ENCODE results near the gene OR52J3. TPM values are rescaled to one million over a fixed set of nuclear protein-coding genes. Genes with fewer than 3 reads are reported as not detected.

The OR52J3 gene
- polyA plus RNA-seq, 3 donors, result not detected

DNA sequence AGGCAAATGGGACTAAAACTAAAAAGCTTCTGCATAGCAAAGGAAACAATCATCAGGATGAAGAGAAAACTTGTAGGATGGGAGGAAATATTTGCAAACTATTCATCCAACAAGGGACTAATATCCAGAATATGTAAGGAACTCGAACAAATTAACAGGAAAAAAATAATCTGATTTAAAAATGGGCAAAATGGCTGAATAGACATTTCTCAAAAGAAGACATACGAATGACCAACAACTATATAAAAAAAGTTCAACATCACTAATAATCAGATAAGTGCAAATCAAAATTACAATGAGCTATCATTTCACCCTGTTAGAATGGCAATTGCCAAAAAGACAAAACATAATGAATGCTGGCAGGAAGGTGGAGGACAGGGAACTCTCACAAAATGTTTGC is 35.1 kb downstream of the OR52J3 start:
- Histone ChIP-seq H4K20me1 (ENCODE audit: insufficient read depth, low read length) (no peaks in the 10 kb centered on the region), H3K27me3 (ENCODE audit: control insufficient read depth in 2 of 2, insufficient read depth in 2 of 2, low read length in 2 of 2) (no peaks in the 10 kb centered on the region), H3K9ac (ENCODE audit: insufficient read depth, low read length, poor library complexity, severe bottlenecking) (no peak overlapping the region), H3K9me3 (replicated peaks in 1 of 2; ENCODE audit: control insufficient read depth in 1 of 2, insufficient read depth in 1 of 2, low read length in 2 of 2) (no peaks in the 10 kb centered on the region), H2AFZ (ENCODE audit: insufficient read depth, low read depth, low read length, poor library complexity, severe bottlenecking) (no peak overlapping the region), H3K4me2 (replicated peaks; ENCODE audit: extremely low read depth, low read length, poor library complexity, severe bottlenecking) (no peak overlapping the region), H3K4me3 (replicated peaks in 1 of 3; ENCODE audit: low read depth in 2 of 3, low read length in 3 of 3) (no peak overlapping the region), H3K27ac (ENCODE audit: low read depth in 1 of 2, low read length in 2 of 2) (no peak overlapping the region), H3K4me1 (ENCODE audit: control insufficient read depth in 1 of 2, insufficient read depth in 2 of 2, low read length in 2 of 2) (no peaks in the 10 kb centered on the region), H3K36me3 (replicated peaks in 1 of 2; ENCODE audit: control insufficient read depth in 1 of 2, insufficient read depth in 2 of 2, low read length in 2 of 2) (no peaks in the 10 kb centered on the region), H3K79me2 (ENCODE audit: insufficient read depth, low read length) (no peaks in the 10 kb centered on the region)
- intact Hi-C loops (cut with micrococcal nuclease), result no loop called here
- Mint-ChIP-seq H3K27ac (no peak overlapping the region), H3K9me3 (peaks cover 0 to 2% (median 0%) of the 10 kb centered on the region in 7 donors), H3K4me3 (no peak overlapping the region), H3K4me1 (no peaks in the 10 kb centered on the region), H3K27me3 (ENCODE audit: low read depth in 3 of 3) (no peaks in the 10 kb centered on the region), H3K36me3 (no peaks in the 10 kb centered on the region)
- TF ChIP-seq, protein P1, sequence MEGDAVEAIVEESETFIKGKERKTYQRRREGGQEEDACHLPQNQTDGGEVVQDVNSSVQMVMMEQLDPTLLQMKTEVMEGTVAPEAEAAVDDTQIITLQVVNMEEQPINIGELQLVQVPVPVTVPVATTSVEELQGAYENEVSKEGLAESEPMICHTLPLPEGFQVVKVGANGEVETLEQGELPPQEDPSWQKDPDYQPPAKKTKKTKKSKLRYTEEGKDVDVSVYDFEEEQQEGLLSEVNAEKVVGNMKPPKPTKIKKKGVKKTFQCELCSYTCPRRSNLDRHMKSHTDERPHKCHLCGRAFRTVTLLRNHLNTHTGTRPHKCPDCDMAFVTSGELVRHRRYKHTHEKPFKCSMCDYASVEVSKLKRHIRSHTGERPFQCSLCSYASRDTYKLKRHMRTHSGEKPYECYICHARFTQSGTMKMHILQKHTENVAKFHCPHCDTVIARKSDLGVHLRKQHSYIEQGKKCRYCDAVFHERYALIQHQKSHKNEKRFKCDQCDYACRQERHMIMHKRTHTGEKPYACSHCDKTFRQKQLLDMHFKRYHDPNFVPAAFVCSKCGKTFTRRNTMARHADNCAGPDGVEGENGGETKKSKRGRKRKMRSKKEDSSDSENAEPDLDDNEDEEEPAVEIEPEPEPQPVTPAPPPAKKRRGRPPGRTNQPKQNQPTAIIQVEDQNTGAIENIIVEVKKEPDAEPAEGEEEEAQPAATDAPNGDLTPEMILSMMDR (IDR thresholded peaks at IDR 0.05), result no peak
- no CpG with 5 or more reads among the region's 2 CpGs for WGBS (ENCODE audit: insufficient coverage)
- no peak for DNase-seq

DNA sequence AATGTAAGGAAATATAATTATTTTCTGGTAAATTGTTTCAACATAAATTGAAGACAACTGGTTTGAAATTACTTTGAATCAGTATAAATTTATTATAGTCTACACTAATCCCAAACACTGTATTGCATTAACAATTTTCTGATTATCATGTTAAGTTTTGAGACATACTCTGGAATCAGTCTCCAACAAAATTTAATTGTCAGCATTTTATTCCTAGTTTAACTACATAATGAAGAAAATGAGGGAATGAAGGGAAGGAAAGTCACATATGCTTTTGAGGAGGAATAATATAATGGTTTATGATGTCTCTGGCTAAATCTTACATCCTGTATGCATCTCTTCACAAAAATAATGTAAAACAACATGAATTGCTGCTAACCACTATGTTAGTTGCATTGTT is 37.3 kb downstream of the OR52J3 start:
- Mint-ChIP-seq H3K4me1 (no peaks in the 10 kb centered on the region), H3K9me3 (peaks cover 0 to 2% (median 0%) of the 10 kb centered on the region in 7 donors), H3K27ac (no peak overlapping the region), H3K36me3 (no peaks in the 10 kb centered on the region), H3K27me3 (ENCODE audit: low read depth in 3 of 3) (peaks cover 0 to 3% (median 0%) of the 10 kb centered on the region in 3 donors), H3K4me3 (no peak overlapping the region)
- Histone ChIP-seq H2AFZ (ENCODE audit: insufficient read depth, low read depth, low read length, poor library complexity, severe bottlenecking) (no peak overlapping the region), H3K27ac (ENCODE audit: low read depth in 1 of 2, low read length in 2 of 2) (no peak overlapping the region), H3K9ac (ENCODE audit: insufficient read depth, low read length, poor library complexity, severe bottlenecking) (no peak overlapping the region), H3K79me2 (ENCODE audit: insufficient read depth, low read length) (no peaks in the 10 kb centered on the region), H3K27me3 (ENCODE audit: control insufficient read depth in 2 of 2, insufficient read depth in 2 of 2, low read length in 2 of 2) (no peaks in the 10 kb centered on the region), H3K4me2 (replicated peaks; ENCODE audit: extremely low read depth, low read length, poor library complexity, severe bottlenecking) (no peak overlapping the region), H3K4me1 (ENCODE audit: control insufficient read depth in 1 of 2, insufficient read depth in 2 of 2, low read length in 2 of 2) (no peaks in the 10 kb centered on the region), H3K4me3 (replicated peaks in 1 of 3; ENCODE audit: low read depth in 2 of 3, low read length in 3 of 3) (no peak overlapping the region), H4K20me1 (ENCODE audit: insufficient read depth, low read length) (no peaks in the 10 kb centered on the region), H3K36me3 (replicated peaks in 1 of 2; ENCODE audit: control insufficient read depth in 1 of 2, insufficient read depth in 2 of 2, low read length in 2 of 2) (no peaks in the 10 kb centered on the region), H3K9me3 (replicated peaks in 1 of 2; ENCODE audit: control insufficient read depth in 1 of 2, insufficient read depth in 1 of 2, low read length in 2 of 2) (no peaks in the 10 kb centered on the region)
- intact Hi-C loops (cut with micrococcal nuclease), result no loop called here
- DNase-seq, result no peak
- TF ChIP-seq, protein P1 (IDR thresholded peaks at IDR 0.05), result no peak
